MCF 10A (cell line): ENCODE results near the gene BCAS3. TPM values are rescaled to one million over a fixed set of nuclear protein-coding genes. Genes with fewer than 3 reads are reported as not detected.

ENCODE experiments used
- BruUV-seq: library from RNA; stranded (reverse); fragments of 400-500 nt; replicated peaks from 2 replicates; lab custom pipeline; 2021; lab: Mats Ljungman, UMichigan
- CTCF ChIA-PET: fragments of 300-600 bp; sonication (Branson Sonifier 250); formaldehyde crosslinking; extraction: SDS; loops from one replicate; lab custom pipeline; 2021; ENCODE audit warnings: antibody characterized with exemption, inconsistent platforms; lab: Yijun Ruan, JAX
- POLR2A ChIA-PET: fragments of 300-600, 350-650 bp; sonication (Branson Sonifier 250); formaldehyde crosslinking; extraction: SDS; loops from one replicate; lab custom pipeline; 2020; ENCODE audit warnings: antibody characterized with exemption, inconsistent platforms; lab: Yijun Ruan, JAX
- DNase-seq: peaks from one replicate; pipeline ENCODE4 v3.0.0-alpha.2; 2018; ENCODE audit not compliant: unreplicated experiment
- H3K27ac Mint-ChIP-seq: one replicate; pipeline ENCODE4 v1.8.0; 2022; ENCODE audit warnings: mild to moderate bottlenecking, low read depth, mixed read lengths; ENCODE audit not compliant: unreplicated experiment
- H3K27me3 Mint-ChIP-seq: one replicate; pipeline ENCODE4 v1.8.0; 2022; ENCODE audit warnings: mixed read lengths; ENCODE audit not compliant: insufficient read depth, unreplicated experiment
- H3K36me3 Mint-ChIP-seq: one replicate; pipeline ENCODE4 v1.8.0; 2022; ENCODE audit warnings: mild to moderate bottlenecking, moderate library complexity, mixed read lengths; ENCODE audit not compliant: insufficient read depth, unreplicated experiment
- H3K4me1 Mint-ChIP-seq: one replicate; pipeline ENCODE4 v1.8.0; 2022; ENCODE audit warnings: mixed read lengths; ENCODE audit not compliant: insufficient read depth, unreplicated experiment
- H3K4me3 Mint-ChIP-seq: one replicate; pipeline ENCODE4 v1.8.0; 2022; ENCODE audit warnings: mild to moderate bottlenecking, moderate library complexity, mixed read lengths; ENCODE audit not compliant: unreplicated experiment
- H3K9me3 Mint-ChIP-seq: one replicate; pipeline ENCODE4 v1.8.0; 2022; ENCODE audit warnings: mixed read lengths; ENCODE audit not compliant: unreplicated experiment
- CTCF ChIP-seq: fragments of 200-600 bp; IDR thresholded peaks from one replicate; pipeline ENCODE4 v1.8.0; 2022; ENCODE audit warnings: antibody characterized with exemption, mild to moderate bottlenecking; ENCODE audit not compliant: unreplicated experiment
- intact Hi-C: fragments of 100-400 bp; cut with micrococcal nuclease; formaldehyde crosslinking; loops from 2 replicates; pipeline ENCODE4 v1.14.1; 2022
- total RNA-seq: library from RNA; stranded (reverse); gene quantifications from 2 replicates; pipeline ENCODE4 v1.2.3, GENCODE V29; 2022

BCAS3 gene
- total RNA-seq, 1 experiment from 2014 or later: 14.6 TPM

- CTCF ChIA-PET: interaction anchor here (0.7 to 1.4 kb wide), 3 partner anchors 8 to 33 kb away, joined by 3 to 4 read pairs (median 3); no protein-coding TSS in a partner anchor
- Mint-ChIP-seq H3K9me3 (no peaks in the 10 kb centered on the region), H3K27ac (no peak overlapping the region), H3K36me3 (peaks cover 14% of the 10 kb centered on the region), H3K4me3 (no peak overlapping the region), H3K4me1 (no peaks in the 10 kb centered on the region), H3K27me3 (no peaks in the 10 kb centered on the region)
- BruUV-seq: no TSS peak
- no peak for DNase-seq
- POLR2A ChIA-PET: no interaction called here
- intact Hi-C loops: no loop called here
- no peak for TF ChIP-seq CTCF
Measured at GRCh38 chr17:60712675-60713074, 35.0 kb downstream of the BCAS3 start.

GRCh38 chr17:60713608-60714007, 36.0 kb downstream of the BCAS3 start:
- Mint-ChIP-seq H3K27ac (no peak overlapping the region), H3K4me3 (no peak overlapping the region), H3K27me3 (no peaks in the 10 kb centered on the region), H3K36me3 (peaks cover 14% of the 10 kb centered on the region), H3K4me1 (no peaks in the 10 kb centered on the region), H3K9me3 (no peaks in the 10 kb centered on the region)
- no peak for TF ChIP-seq CTCF
- DNase-seq: no peak
- ChIA-PET CTCF (no interaction called here), POLR2A (no interaction called here)
- no TSS peak for BruUV-seq
- intact Hi-C loops: no loop called here

GRCh38 chr17:60716766-60717165, 39.1 kb downstream of the BCAS3 start:
- no peak for TF ChIP-seq CTCF
- H3K4me1 Mint-ChIP-seq: peaks cover 5% of the 10 kb centered on the region
- intact Hi-C loops: no loop called here
- H3K27me3 Mint-ChIP-seq: no peaks in the 10 kb centered on the region
- no peaks in the 10 kb centered on the region for H3K36me3 Mint-ChIP-seq
- ChIA-PET POLR2A (no interaction called here), CTCF (interaction anchor here (0.5 kb wide), 1 partner anchor 681 kb away, joined by 3 read pairs; no protein-coding TSS in a partner anchor)
- BruUV-seq: no TSS peak
- no peak overlapping the region for H3K27ac Mint-ChIP-seq
- DNase-seq: no peak
- H3K9me3 Mint-ChIP-seq: no peaks in the 10 kb centered on the region
- H3K4me3 Mint-ChIP-seq: no peak overlapping the region

- no peak for TF ChIP-seq CTCF
- Mint-ChIP-seq H3K4me1 (peaks cover 5% of the 10 kb centered on the region), H3K36me3 (no peaks in the 10 kb centered on the region), H3K27ac (peak overlapping the region; percentile 11), H3K27me3 (no peaks in the 10 kb centered on the region), H3K9me3 (no peaks in the 10 kb centered on the region), H3K4me3 (no peak overlapping the region)
- CTCF ChIA-PET: interaction anchor here (0.6 to 1.5 kb wide), 2 partner anchors 841 to 1119 kb away, joined by 3 read pairs; no protein-coding TSS in a partner anchor
- no TSS peak for BruUV-seq
- POLR2A ChIA-PET: no interaction called here
- intact Hi-C loops: no loop called here
- DNase-seq: no peak
Measured at GRCh38 chr17:60717814-60718213, 40.2 kb downstream of the BCAS3 start.
